ENCODE measurements around the gene YBX1. TPM values are rescaled to one million over a fixed set of nuclear protein-coding genes. Genes with fewer than 3 reads are reported as not detected.
A peak's percentile ranks its signal among the peaks of the same experiment; 100 is the strongest.

YBX1 gene
- total and polyA plus RNA-seq, 2 of the 13 experiments (the other 11 are each of a cell fraction or from before 2014, with no cell fraction given): 339 to 628 TPM

DNA sequence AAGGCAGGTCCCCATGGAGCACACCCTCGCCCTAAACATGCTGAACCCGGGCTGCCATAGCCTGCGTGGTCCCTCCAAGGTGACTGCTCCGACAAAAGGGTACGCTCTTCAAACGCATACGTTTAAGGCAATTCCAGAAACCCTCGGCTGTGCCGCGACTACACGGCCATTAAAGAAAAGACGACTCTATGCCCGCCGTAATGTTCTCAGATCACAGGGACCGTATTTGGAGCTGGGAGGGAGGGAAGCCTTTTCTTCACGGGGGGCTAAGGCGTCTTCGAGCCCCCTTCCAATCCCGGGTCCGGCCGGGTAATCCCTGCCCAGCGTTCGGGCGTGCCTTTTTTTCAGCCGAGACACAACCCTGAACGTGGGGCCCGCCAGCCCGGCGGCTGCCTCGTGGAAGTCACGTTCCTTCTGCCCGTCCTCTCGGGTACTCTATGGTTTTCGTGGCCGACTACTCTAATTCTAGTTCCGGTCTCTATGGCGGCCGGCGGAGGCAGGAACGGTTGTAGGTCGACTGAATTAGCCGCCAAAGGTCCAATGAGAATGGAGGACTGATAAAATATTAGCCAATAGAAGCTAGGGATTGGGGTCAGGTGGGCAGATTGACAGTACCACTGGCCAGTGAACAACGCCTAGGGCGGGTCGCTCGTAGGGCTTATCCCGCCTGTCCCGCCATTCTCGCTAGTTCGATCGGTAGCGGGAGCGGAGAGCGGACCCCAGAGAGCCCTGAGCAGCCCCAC is at the start of gene YBX1 (continued):
- TF ChIP-seq, protein P1, sequence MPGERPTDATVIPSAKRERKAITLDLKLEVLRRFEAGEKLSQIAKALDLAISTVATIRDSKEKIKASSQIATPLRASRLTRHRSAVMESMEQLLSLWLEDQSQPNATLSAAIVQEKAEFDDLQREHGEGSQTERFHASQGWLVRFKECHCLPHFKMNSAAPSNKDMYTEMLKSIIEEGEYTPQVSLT (CRISPR knock-in tag; IDR thresholded peaks at IDR 0.05; ENCODE audit: borderline replicate concordance, low read depth): no peak
- TF ChIP-seq ZNF790 (CRISPR knock-in tag; IDR thresholded peaks at IDR 0.05; ENCODE audit: borderline replicate concordance): no peak
- no peak for TF ChIP-seq ZNF33B (CRISPR knock-in tag; IDR thresholded peaks at IDR 0.05)
- peak; percentile 89 for TF ChIP-seq SIN3A (IDR thresholded peaks at IDR 0.05; ENCODE audit: borderline replicate concordance, low read depth, low read length)
- TF ChIP-seq, protein P2, sequence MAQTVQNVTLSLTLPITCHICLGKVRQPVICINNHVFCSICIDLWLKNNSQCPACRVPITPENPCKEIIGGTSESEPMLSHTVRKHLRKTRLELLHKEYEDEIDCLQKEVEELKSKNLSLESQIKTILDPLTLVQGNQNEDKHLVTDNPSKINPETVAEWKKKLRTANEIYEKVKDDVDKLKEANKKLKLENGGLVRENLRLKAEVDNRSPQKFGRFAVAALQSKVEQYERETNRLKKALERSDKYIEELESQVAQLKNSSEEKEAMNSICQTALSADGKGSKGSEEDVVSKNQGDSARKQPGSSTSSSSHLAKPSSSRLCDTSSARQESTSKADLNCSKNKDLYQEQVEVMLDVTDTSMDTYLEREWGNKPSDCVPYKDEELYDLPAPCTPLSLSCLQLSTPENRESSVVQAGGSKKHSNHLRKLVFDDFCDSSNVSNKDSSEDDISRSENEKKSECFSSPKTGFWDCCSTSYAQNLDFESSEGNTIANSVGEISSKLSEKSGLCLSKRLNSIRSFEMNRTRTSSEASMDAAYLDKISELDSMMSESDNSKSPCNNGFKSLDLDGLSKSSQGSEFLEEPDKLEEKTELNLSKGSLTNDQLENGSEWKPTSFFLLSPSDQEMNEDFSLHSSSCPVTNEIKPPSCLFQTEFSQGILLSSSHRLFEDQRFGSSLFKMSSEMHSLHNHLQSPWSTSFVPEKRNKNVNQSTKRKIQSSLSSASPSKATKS (CRISPR knock-in tag; IDR thresholded peaks at IDR 0.05): no peak
- TF ChIP-seq ZNF382 (CRISPR knock-in tag; IDR thresholded peaks at IDR 0.05; ENCODE audit: borderline replicate concordance): no peak
- TF ChIP-seq ZEB1 (IDR thresholded peaks at IDR 0.05; ENCODE audit: insufficient replicate concordance, low read depth): no peak
- 0 out of 2 replicates have a peak, but pooled peaks have one; percentile 23 for TF ChIP-seq KLF6 (CRISPR knock-in tag; IDR thresholded peaks at IDR 0.05)
- peak; percentile 65; the same call in 1 of the 2 replicates for TF ChIP-seq ZNF274 (CRISPR knock-in tag; IDR thresholded peaks at IDR 0.05)
- peak; percentile 72; the same call in 1 of the 2 replicates for TF ChIP-seq NFATC3 (CRISPR knock-in tag; IDR thresholded peaks at IDR 0.05)
- no peak for TF ChIP-seq HOXA9 (CRISPR knock-in tag; IDR thresholded peaks at IDR 0.05; ENCODE audit: borderline replicate concordance)
- TF ChIP-seq, protein P3, sequence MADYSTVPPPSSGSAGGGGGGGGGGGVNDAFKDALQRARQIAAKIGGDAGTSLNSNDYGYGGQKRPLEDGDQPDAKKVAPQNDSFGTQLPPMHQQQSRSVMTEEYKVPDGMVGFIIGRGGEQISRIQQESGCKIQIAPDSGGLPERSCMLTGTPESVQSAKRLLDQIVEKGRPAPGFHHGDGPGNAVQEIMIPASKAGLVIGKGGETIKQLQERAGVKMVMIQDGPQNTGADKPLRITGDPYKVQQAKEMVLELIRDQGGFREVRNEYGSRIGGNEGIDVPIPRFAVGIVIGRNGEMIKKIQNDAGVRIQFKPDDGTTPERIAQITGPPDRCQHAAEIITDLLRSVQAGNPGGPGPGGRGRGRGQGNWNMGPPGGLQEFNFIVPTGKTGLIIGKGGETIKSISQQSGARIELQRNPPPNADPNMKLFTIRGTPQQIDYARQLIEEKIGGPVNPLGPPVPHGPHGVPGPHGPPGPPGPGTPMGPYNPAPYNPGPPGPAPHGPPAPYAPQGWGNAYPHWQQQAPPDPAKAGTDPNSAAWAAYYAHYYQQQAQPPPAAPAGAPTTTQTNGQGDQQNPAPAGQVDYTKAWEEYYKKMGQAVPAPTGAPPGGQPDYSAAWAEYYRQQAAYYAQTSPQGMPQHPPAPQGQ (CRISPR knock-in tag; IDR thresholded peaks at IDR 0.05; ENCODE audit: borderline replicate concordance): no peak
- TF ChIP-seq, protein P4, sequence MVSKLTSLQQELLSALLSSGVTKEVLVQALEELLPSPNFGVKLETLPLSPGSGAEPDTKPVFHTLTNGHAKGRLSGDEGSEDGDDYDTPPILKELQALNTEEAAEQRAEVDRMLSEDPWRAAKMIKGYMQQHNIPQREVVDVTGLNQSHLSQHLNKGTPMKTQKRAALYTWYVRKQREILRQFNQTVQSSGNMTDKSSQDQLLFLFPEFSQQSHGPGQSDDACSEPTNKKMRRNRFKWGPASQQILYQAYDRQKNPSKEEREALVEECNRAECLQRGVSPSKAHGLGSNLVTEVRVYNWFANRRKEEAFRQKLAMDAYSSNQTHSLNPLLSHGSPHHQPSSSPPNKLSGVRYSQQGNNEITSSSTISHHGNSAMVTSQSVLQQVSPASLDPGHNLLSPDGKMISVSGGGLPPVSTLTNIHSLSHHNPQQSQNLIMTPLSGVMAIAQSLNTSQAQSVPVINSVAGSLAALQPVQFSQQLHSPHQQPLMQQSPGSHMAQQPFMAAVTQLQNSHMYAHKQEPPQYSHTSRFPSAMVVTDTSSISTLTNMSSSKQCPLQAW (CRISPR knock-in tag; IDR thresholded peaks at IDR 0.05): 0 out of 2 replicates have a peak, but pooled peaks have one; percentile 60
- TF ChIP-seq NR2F6 (IDR thresholded peaks at IDR 0.05): no peak
- no peak for TF ChIP-seq NR2F6 (CRISPR knock-in tag; IDR thresholded peaks at IDR 0.05)
- TF ChIP-seq ZNF20 (CRISPR knock-in tag; IDR thresholded peaks at IDR 0.05): peak; percentile 62; the same call in 1 of the 2 replicates
- TF ChIP-seq ZFP36L2 (CRISPR knock-in tag; IDR thresholded peaks at IDR 0.05): no peak
- no peak for TF ChIP-seq KLF9 (CRISPR knock-in tag; IDR thresholded peaks at IDR 0.05; ENCODE audit: low read depth)
- no peak for TF ChIP-seq CAMTA2 (CRISPR knock-in tag; IDR thresholded peaks at IDR 0.05; ENCODE audit: borderline replicate concordance)
- no peak for TF ChIP-seq PRPF4 (IDR thresholded peaks at IDR 0.05; ENCODE audit: low read depth, low read length, poor library complexity, severe bottlenecking)
- no peak for TF ChIP-seq ZNF225 (CRISPR knock-in tag; IDR thresholded peaks at IDR 0.05)
- TF ChIP-seq, protein P5, sequence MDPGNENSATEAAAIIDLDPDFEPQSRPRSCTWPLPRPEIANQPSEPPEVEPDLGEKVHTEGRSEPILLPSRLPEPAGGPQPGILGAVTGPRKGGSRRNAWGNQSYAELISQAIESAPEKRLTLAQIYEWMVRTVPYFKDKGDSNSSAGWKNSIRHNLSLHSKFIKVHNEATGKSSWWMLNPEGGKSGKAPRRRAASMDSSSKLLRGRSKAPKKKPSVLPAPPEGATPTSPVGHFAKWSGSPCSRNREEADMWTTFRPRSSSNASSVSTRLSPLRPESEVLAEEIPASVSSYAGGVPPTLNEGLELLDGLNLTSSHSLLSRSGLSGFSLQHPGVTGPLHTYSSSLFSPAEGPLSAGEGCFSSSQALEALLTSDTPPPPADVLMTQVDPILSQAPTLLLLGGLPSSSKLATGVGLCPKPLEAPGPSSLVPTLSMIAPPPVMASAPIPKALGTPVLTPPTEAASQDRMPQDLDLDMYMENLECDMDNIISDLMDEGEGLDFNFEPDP (CRISPR knock-in tag; conservative IDR thresholded peaks at IDR 0.05): no peak
- peak; percentile 43; the same call in 1 of the 2 replicates for TF ChIP-seq ZNF263 (CRISPR knock-in tag; IDR thresholded peaks at IDR 0.05)

All from HepG2 (cell line).